Measurements from ENCODE around the gene TTC9.

Gene TTC9

DNA sequence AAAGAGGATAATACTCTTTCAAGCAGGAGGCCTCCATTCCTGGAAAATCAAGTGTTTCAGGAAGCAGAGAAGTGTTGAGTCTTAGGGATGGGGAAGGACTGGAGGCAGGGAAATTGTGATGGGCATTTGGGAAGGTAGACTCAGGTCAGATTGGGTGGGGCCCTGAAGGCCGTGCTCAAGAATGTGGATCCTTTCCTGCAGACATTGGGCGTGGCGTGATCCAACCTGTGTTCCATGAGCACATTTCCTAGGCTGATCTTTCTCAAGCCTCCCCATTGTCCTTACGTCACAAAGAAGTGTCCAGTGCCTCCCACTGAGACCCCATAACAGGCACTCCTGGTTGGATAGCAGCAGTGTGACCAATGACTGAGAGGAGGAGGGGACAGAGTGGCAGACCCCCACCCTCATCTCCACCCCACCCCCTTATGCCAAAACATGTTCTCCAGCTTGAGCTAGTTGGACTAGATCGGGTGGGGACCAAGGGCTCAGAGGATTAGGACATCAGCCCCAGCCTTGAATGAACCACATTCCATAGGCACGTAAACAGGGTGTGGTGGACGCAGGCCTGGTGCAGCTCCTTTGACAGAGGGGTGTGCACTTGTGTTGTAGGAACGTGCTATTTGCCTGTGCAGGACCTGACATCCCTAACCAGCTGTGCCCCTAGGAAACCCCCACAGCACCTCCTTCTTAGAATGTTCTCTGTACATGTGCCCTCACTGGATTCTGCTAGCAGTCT is 76.8 kb downstream of the TTC9 start:
- DNase-seq: no peak

DNA sequence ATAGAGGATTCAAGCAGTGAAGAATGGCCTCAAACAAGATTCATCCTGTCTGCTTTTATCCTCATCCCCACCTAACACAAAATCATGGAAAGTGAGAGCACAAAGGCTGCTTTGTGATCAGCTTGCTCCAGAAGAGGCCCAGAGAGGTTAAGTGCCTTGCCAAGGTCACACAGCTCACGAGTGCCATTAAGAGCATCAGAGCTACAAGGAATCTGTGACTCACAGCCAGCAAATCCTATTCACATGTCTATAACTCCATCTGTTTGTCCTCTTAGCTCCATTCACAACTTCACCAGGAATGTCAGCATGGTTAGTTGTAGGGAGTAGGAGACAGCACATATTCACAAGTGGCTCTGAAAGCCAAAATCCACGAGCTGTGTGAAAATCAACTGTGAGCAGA is 79.8 kb downstream of the TTC9 start:
- no peak for DNase-seq

DNA sequence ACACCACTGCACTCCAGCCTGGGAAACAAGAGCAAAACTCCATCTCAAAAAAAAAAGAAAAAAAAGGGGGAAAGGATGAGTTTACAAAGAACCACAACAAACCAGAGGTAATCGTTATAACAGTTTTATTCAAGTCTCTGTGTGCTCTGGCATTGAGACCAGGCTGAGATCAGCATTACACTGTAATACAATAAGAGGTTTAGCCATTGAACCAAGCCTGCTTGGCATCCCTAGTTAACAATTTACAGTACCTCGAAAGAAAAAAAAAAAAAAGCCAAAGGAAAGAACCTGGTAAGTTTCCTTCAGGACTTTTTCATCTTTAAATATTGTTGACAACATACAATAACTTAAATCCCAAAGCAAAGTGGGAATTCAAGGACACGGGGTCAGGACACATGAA is 80.7 kb downstream of the TTC9 start:
- DNase-seq: no peak

DNA sequence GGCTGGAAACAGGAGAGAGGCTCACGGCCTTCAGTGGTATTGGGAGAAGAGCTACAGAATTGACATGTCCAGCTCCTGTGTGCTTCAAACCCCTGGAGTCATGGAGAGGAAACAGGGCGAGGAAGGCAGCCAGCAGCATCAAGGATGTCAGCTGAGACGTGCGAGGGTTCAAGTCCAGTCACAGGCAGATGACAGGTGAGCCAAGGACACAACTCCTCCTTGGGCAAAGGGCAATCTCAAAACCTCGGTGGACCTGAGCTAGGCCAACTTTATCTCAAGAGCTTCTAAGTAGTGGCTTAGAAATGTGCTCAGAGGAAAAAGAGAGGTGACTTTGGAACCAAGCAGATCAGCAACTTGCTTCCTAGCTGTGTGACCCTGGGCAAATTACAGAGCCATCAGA is 81.6 kb downstream of the TTC9 start:
- DNase-seq: no peak

DNA sequence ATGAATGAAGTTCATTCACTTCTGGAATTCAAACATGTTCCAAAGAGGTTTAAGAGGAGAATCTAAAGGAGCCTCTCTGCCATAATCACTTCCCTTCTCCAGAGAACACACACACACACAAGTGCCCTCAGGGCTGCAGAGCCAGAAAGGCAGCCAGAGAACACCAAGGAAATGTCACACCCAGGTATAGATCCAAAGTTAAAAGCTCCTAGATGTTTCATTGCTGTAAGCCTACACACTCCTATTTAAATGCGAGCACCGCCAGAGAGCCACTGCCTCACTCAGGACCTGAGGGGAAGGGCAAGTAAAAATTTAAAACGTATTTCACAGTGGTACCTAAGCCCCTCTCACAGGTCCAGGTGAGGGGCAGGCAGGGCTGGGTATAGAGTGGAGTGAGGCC is 82.4 kb downstream of the TTC9 start:
- DNase-seq: no peak

DNA sequence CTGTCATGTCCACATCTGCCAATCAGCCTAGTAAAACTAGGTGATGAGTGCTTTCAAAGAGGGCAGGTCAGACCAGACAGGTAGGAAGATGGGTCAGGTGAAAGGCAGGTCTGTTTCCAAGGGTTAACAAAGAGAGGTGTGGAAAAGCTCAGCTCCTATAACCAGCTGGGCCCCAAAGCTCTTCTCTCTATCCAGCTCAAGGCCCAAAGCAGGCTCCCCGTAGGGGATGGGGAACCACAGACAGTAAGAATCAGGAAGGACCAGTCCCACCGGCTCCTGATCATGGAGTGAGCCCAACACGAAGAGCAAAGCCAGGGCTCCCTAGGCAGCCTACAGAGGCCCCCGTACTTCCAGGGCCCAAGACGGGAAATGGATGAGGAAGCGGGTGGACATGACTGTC is 83.2 kb downstream of the TTC9 start:
- DNase-seq: no peak

Data from NCI-H2171 (cell line).